Thyroid gland (tissue), 4 donors: ENCODE results near the gene GSX2. TPM values are rescaled to one million over a fixed set of nuclear protein-coding genes. Genes with fewer than 3 reads are reported as not detected.
A peak's percentile ranks its signal among the peaks of the same experiment; 100 is the strongest.

ENCODE experiments used
- DNase-seq, 2 donors: peaks; one replicate each; pipeline ENCODE4 v3.0.0-alpha.2; 2019
- H3K27ac ChIP-seq, 3 donors: fragments of 200-600 bp; sonication (generic); 1 replicate in 2 of 3; 2 replicates in 1 of 3; pipeline ENCODE4 v1.5.1; 2016 to 2019; ENCODE audit warnings: mild to moderate bottlenecking in 1 of 3, moderate library complexity in 1 of 3
- H3K27me3 ChIP-seq: fragments of 200-600 bp; sonication (generic); one replicate; pipeline ENCODE4 v1.5.1; 2019
- H3K36me3 ChIP-seq, 2 donors: fragments of 200-600 bp; sonication (generic); one replicate each; pipeline ENCODE4 v1.5.1; 2016 to 2019
- H3K4me1 ChIP-seq, 2 donors: fragments of 200-600 bp; sonication (generic); one replicate each; pipeline ENCODE4 v1.5.1; 2017 to 2019
- H3K4me3 ChIP-seq, 3 donors: fragments of 200-600 bp; sonication (generic); replicated peaks in 1 of 3; 1 replicate in 2 of 3; 2 replicates in 1 of 3; pipeline ENCODE4 v1.5.1; 2016; ENCODE audit warnings: mild to moderate bottlenecking in 1 of 3
- H3K9me3 ChIP-seq: fragments of 200-600 bp; sonication (generic); one replicate; pipeline ENCODE4 v1.5.1; 2017
- CTCF ChIP-seq, 6 experiments: fragments of 200-600 bp in 3 of 6; fragments of 450-650 bp in 3 of 6; sonication (generic) in 3 of 6; IDR thresholded peaks; one replicate each; pipeline ENCODE4 v1.5.1; 2016 to 2019; ENCODE audit warnings: antibody characterized with exemption in 6 of 6, mild to moderate bottlenecking in 2 of 6, inconsistent platforms in 1 of 6, moderate library complexity in 1 of 6
- POLR2A ChIP-seq, 2 donors: fragments of 450-650 bp; IDR thresholded peaks; one replicate each; pipeline ENCODE4 v1.6.1; 2017; ENCODE audit warnings: antibody characterized with exemption in 2 of 2, mild to moderate bottlenecking in 2 of 2, moderate library complexity in 1 of 2
- WGBS, 2 donors: methylation state at CpG; one replicate each; pipeline ENCODE4 v1.1.5; 2017; 5-methylcytosine and 5-hydroxymethylcytosine counted together
- intact Hi-C: fragments of 100-400 bp; cut with DNase I; formaldehyde crosslinking; loops from one replicate; pipeline ENCODE4 v1.15.1; 2023
- total RNA-seq, 4 donors: library from RNA; depleted of rRNA; stranded (reverse); fragments of >200 nt; gene quantifications; one replicate each; pipeline ENCODE4 v1.2.3, GENCODE V29; 2016

GSX2 gene
- total RNA-seq, 4 donors from 2014 or later, result not detected

- Histone ChIP-seq H3K4me3 (peak overlapping the region in 1 of 3 donors; percentile 82), H3K9me3 (no peaks in the 10 kb centered on the region), H3K4me1 (peaks cover 31 to 33% of the 10 kb centered on the region in 2 donors), H3K36me3 (no peaks in the 10 kb centered on the region), H3K27ac (peak overlapping the region in 1 of 3 donors; percentile 96), H3K27me3 (no peaks in the 10 kb centered on the region)
- WGBS, 2 donors, result 61 to 68% methylated on average over 3 of the region's 3 CpGs
- TF ChIP-seq CTCF (IDR thresholded peaks at IDR 0.05), result no peak
- TF ChIP-seq POLR2A (IDR thresholded peaks at IDR 0.05), result no peak
- intact Hi-C loops, result no loop called here
- no peak for DNase-seq
These were observed 37.6 kb upstream of the GSX2 start for GRCh38 chr4:54062392-54062791.

- intact Hi-C loops, result no loop called here
- H3K4me1 ChIP-seq, result peaks cover 31 to 33% of the 10 kb centered on the region in 2 donors
- DNase-seq, result no peak
- no peaks in the 10 kb centered on the region for H3K27me3 ChIP-seq
- TF ChIP-seq CTCF (IDR thresholded peaks at IDR 0.05) (no peak), POLR2A (IDR thresholded peaks at IDR 0.05) (no peak)
- peak overlapping the region; percentile 84 to 96 (median 93) for H3K27ac ChIP-seq
- H3K36me3 ChIP-seq, result no peaks in the 10 kb centered on the region
- H3K4me3 ChIP-seq, result peak overlapping the region; percentile 82 to 99 (median 98)
- H3K9me3 ChIP-seq, result no peaks in the 10 kb centered on the region
- 2 to 6% methylated on average over 4 of the region's 4 CpGs for WGBS, 2 donors
These were observed 36.7 kb upstream of the GSX2 start for GRCh38 chr4:54063229-54063628.

- Histone ChIP-seq H3K36me3 (no peaks in the 10 kb centered on the region), H3K4me1 (peaks cover 31 to 33% of the 10 kb centered on the region in 2 donors), H3K9me3 (no peaks in the 10 kb centered on the region), H3K4me3 (peak overlapping the region; percentile 82 to 99 (median 98)), H3K27me3 (no peaks in the 10 kb centered on the region), H3K27ac (peak overlapping the region; percentile 84 to 96 (median 93))
- TF ChIP-seq POLR2A (IDR thresholded peaks at IDR 0.05) (no peak), CTCF (IDR thresholded peaks at IDR 0.05) (no peak)
- peak; percentile 36 to 42 for DNase-seq
- intact Hi-C loops, result no loop called here
- 0% methylated on average over 30 to 35 of the region's 38 CpGs for WGBS, 2 donors
These were observed 36.1 kb upstream of the GSX2 start for GRCh38 chr4:54063737-54064316.

GRCh38 chr4:54064317-54065111 lies 35.4 kb upstream of the GSX2 start, which contains the start of gene CHIC2:
Gene CHIC2, minus strand, starts transcription at chr4:54064605. Its CDS starts 305 bp downstream, at chr4:54064300.
- Histone ChIP-seq H3K36me3 (no peaks in the 10 kb centered on the region), H3K27ac (peak within 1 kb of the TSS; percentile 84 to 96 (median 93)), H3K4me3 (peak within 1 kb of the TSS; percentile 82 to 99 (median 98)), H3K9me3 (no peaks in the 10 kb centered on the region), H3K27me3 (no peaks in the 10 kb centered on the region), H3K4me1 (peaks cover 31 to 33% of the 10 kb centered on the region in 2 donors)
- TF ChIP-seq CTCF (IDR thresholded peaks at IDR 0.05) (no peak), POLR2A (IDR thresholded peaks at IDR 0.05) (peak; percentile 85 to 97)
- WGBS, 2 donors, result 0% methylated on average over 3 to 8 of the region's 87 CpGs
- intact Hi-C loops, result no loop called here
- peak; percentile 96 for DNase-seq
